Common myeloid progenitor, CD34-positive (primary cell): ENCODE results near the gene CHMP2A.
A peak's percentile ranks its signal among the peaks of the same experiment; 100 is the strongest.

Experiments
- CTCF ChIA-PET: fragments of 350-600 bp; sonication (Branson Sonifier 250); formaldehyde crosslinking; loops from one replicate; lab custom pipeline; 2021; ENCODE audit warnings: antibody characterized with exemption; lab: Charles Lee
- POLR2A ChIA-PET: fragments of 350-600 bp; sonication (Branson Sonifier 250); formaldehyde crosslinking; loops from one replicate; lab custom pipeline; 2021; ENCODE audit warnings: antibody characterized with exemption; lab: Charles Lee
- DNase-seq, 3 donors: peaks; one replicate each; pipeline versions ENCODE4 v3.0.0 to v3.0.0-alpha.2; 2013
- H3K27ac ChIP-seq, 2 experiments: 1 replicate in 1 of 2; 2 replicates in 1 of 2; pipeline ENCODE4 v1.7.0; 2013; ENCODE audit warnings: inconsistent platforms in 2 of 2, low read length in 2 of 2, mild to moderate bottlenecking in 2 of 2, low read depth in 1 of 2, moderate library complexity in 1 of 2; ENCODE audit not compliant: severe bottlenecking in 2 of 2, insufficient read depth in 1 of 2, poor library complexity in 1 of 2
- H3K27me3 ChIP-seq, 5 experiments: replicated peaks in 2 of 5; 1 replicate in 3 of 5; 2 replicates in 2 of 5; pipeline versions ENCODE4 v1.6.1 to v1.7.0; 2013; ENCODE audit warnings: low read length in 4 of 5, mild to moderate bottlenecking in 2 of 5, moderate library complexity in 2 of 5, inconsistent platforms in 1 of 5; ENCODE audit not compliant: insufficient read depth in 5 of 5, control insufficient read depth in 4 of 5
- H3K36me3 ChIP-seq, 4 experiments: 1 replicate in 2 of 4; 2 replicates in 2 of 4; pipeline versions ENCODE4 v1.6.1 to v1.7.0; 2013; ENCODE audit warnings: low read length in 3 of 4, control low read depth in 1 of 4, mild to moderate bottlenecking in 1 of 4; ENCODE audit not compliant: control insufficient read depth in 4 of 4, insufficient read depth in 4 of 4
- H3K4me1 ChIP-seq, 4 experiments: 1 replicate in 3 of 4; 2 replicates in 1 of 4; pipeline versions ENCODE4 v1.6.1 to v1.7.1; 2013; ENCODE audit warnings: low read length in 3 of 4, mild to moderate bottlenecking in 3 of 4, control low read depth in 1 of 4, inconsistent platforms in 1 of 4, moderate library complexity in 1 of 4; ENCODE audit not compliant: control insufficient read depth in 4 of 4, insufficient read depth in 4 of 4; ENCODE audit errors: control extremely low read depth in 1 of 4
- H3K4me3 ChIP-seq, 7 experiments: 1 replicate in 4 of 7; 2 replicates in 3 of 7; pipeline versions ENCODE4 v1.5.1 to v1.7.0; 2013; ENCODE audit warnings: mild to moderate bottlenecking in 7 of 7, low read length in 6 of 7, moderate library complexity in 6 of 7, inconsistent platforms in 2 of 7, low read depth in 2 of 7, control low read depth in 1 of 7; ENCODE audit not compliant: insufficient read depth in 4 of 7, control insufficient read depth in 1 of 7; ENCODE audit errors: extremely low read depth in 1 of 7
- H3K9me3 ChIP-seq, 5 experiments: 1 replicate in 4 of 5; 2 replicates in 1 of 5; pipeline versions ENCODE4 v1.6.1 to v1.7.1; 2013; ENCODE audit warnings: low read length in 4 of 5, mild to moderate bottlenecking in 2 of 5, inconsistent platforms in 1 of 5, low read depth in 1 of 5, moderate library complexity in 1 of 5; ENCODE audit not compliant: control insufficient read depth in 4 of 5, insufficient read depth in 2 of 5; ENCODE audit errors: control extremely low read depth in 1 of 5
- WGBS: methylation state at CpG from one replicate; pipeline ENCODE4 v1.1.5; 2013; ENCODE audit not compliant: insufficient coverage; 5-methylcytosine and 5-hydroxymethylcytosine counted together

The CHMP2A gene

DNA sequence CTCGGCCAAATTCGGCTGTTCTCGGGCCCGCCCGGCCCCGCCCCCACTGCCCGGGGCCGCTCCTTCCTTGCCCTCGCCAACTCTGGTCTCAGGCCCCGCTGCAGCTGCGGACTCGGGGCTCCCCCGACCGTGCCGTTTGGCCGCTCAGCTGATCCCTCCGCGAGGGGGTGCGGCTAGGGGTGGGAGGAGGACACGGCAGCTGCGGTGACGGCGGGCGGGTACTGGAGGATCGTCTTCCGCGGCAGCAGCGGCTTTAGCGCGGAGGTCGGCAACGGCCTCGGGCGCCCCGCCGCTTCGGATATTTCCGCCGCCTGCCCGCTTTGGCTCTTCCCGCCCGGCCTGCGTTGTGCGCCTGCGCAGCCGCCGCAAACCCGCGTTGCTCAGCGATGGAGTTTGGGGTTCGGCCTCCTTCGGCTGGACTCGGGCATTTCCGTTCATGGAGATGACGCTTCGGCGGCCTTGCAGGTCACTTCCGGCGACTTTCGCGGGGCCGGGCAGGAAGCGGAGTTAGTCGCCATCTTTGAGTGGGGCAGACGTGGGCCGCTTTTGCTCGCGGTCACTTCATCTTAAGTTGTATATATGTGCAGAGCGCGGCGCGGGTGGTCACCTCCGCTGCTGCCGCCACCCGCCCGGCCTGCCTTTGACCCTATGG lies 3.8 kb upstream of the CHMP2A start:
- POLR2A ChIA-PET = interaction anchor here (0.8 to 1.6 kb wide), 3 partner anchors 13 to 39 kb away, joined by 3 to 5 read pairs (median 5); partner anchors contain the start of gene ZBTB45
- H3K9me3 ChIP-seq = no peaks in the 10 kb centered on the region
- H3K4me3 ChIP-seq = peak overlapping the region; percentile 57 to 94 (median 84)
- peaks cover 5 to 76% (median 69%) of the 10 kb centered on the region in 4 experiments for H3K4me1 ChIP-seq
- H3K36me3 ChIP-seq = peaks cover 0 to 18% (median 8%) of the 10 kb centered on the region in 4 experiments
- H3K27ac ChIP-seq = peak overlapping the region; percentile 91 to 97
- peaks cover 0 to 12% (median 0%) of the 10 kb centered on the region in 5 experiments for H3K27me3 ChIP-seq
- WGBS = under 1% methylated on average over 70 of the region's 76 CpGs
- peak; percentile 98 to 99 (median 99) for DNase-seq
- CTCF ChIA-PET = interaction anchor here (1.4 to 7.2 kb wide), 2 partner anchors 23 to 39 kb away, joined by 4 to 59 read pairs; partner anchors contain the start of gene ZBTB45

DNA sequence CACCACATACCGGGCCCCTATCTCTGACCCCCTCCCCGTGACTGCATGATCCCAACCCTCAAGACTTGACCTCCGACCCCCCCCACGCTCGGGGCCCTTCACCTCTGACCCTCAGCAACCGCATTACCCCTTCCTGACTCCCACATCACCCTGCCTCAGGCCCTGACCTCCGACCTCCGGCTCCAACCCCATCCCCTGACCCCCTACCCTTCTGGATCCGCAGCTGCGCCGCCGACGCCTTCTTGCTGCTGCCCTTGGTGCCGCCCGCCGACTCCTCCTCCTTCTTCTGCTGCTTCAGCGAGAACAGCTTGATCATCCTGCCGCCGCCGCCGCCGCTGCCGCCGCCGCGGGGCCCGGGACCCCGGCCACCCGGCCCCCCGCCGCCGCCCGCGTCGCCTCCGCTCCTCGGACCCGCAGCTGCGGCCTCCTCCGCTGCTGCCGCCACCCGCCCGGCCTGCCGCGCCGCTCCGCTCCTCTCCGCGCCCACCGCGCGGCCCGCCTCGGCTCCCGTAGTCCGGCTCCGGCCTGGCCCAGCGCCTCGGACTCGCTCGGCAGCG lies 3.2 kb upstream of the CHMP2A start, which contains the start of gene UBE2M:
TSS of gene UBE2M (minus strand) at position 546 of the 557 bp plus-strand sequence. CDS start at position 316, 230 bp downstream.
- DNase-seq = peak; percentile 52 to 84 (median 76)
- ChIA-PET CTCF (interaction anchor here (7.2 kb wide), 1 partner anchor 39 kb away, joined by 59 read pairs; the partner anchor contains the start of gene ZBTB45), POLR2A (interaction anchor here (0.6 to 1.6 kb wide), 4 partner anchors 14 to 178 kb away, joined by 3 to 5 read pairs (median 4); partner anchors contain the start of gene ZBTB45)
- Histone ChIP-seq H3K9me3 (no peaks in the 10 kb centered on the region), H3K27ac (peak within 1 kb of the TSS; percentile 93 to 97), H3K27me3 (peaks cover 0 to 8% (median 0%) of the 10 kb centered on the region in 5 experiments), H3K36me3 (peaks cover 0 to 18% (median 9%) of the 10 kb centered on the region in 4 experiments), H3K4me1 (peaks cover 5 to 73% (median 67%) of the 10 kb centered on the region in 4 experiments), H3K4me3 (peak within 1 kb of the TSS; percentile 57 to 94 (median 84))
- WGBS = under 1% methylated on average over 46 of the region's 62 CpGs

DNA sequence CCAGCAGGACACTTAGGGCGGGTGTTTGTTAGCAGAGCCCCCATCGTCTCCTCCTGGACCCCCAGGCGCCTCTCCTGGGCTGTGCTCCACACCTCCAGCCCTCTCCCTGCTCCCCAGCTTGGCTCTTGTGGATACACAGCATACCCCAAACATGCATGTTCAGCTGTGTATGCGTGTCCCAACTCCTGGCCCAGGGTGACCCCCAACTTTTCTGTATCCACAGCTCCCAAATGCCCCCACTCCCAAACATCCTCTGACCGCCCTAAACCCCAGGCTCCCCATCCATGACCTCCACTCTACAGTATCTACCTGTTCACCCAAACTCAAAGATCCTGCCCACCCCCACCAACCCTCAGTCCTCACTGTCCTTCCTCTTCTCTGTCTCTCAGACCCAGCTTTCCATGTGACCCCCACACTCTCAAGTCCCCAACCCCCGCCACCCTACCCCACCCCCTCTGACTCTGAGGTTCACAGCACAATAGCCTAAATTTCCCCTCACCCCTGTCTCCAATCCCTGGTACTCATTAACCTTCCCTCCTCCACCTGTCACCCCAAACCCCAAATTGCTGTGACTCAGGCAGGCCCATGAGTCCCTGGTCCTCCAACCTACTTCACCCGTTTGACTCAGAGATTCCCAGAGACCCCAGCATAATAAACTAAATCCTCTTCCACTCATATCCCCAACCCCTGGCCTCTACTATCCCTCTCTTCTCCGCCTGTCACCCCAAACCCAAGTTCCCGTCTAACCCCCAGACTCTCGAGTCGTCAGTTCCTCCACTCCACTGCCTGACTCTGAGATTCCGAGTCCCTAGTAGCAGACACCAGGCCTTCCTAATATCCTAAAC lies 2.5 kb upstream of the CHMP2A start:
- peaks cover 5 to 66% (median 61%) of the 10 kb centered on the region in 4 experiments for H3K4me1 ChIP-seq
- ChIA-PET CTCF (interaction anchor here (0.9 to 7.2 kb wide), 2 partner anchors 14 to 38 kb away, joined by 3 to 59 read pairs; partner anchors contain the start of gene ZBTB45), POLR2A (interaction anchor here (0.6 to 1.6 kb wide), 3 partner anchors 18 to 178 kb away, joined by 3 to 5 read pairs (median 5); partner anchors contain the start of gene ZBTB45)
- H3K36me3 ChIP-seq = peaks cover 2 to 23% (median 15%) of the 10 kb centered on the region in 4 experiments
- peaks cover 0 to 5% (median 0%) of the 10 kb centered on the region in 5 experiments for H3K27me3 ChIP-seq
- peak overlapping the region; percentile 93 to 97 for H3K27ac ChIP-seq
- DNase-seq = no peak
- WGBS = 25% methylated on average over 8 of the region's 12 CpGs
- H3K4me3 ChIP-seq = peak overlapping the region; percentile 57 to 94 (median 82)
- H3K9me3 ChIP-seq = no peaks in the 10 kb centered on the region

DNA sequence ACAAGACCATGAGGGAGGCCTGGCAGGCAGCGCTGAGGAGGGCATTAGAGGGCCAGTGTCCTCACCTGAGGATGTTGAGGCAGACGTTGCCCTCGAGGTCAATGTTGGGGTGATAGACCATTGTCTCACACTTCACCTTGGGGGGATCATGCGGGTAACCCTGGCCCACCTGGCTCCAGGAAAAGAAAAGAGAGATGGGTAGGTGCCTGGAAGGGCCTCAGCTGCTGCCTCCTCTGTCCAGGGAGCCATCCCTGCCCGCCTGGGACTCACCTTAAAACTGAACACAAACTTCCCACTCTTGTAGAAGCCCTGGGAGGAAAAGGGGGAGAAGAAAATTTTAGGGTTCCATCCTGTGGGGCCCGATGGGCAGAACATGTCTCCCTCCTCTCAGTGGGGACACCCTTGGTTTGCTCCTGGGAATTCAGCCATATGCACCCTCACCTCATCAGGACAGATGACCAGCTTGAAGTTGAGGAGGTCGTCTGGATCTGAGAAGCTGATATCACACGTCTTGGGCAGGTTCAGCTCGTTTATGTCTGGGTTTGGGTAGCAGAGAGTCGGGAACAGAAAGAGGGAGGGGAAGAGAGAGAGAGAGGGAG lies 1.8 kb upstream of the CHMP2A start:
- 92% methylated on average over 2 of the region's 10 CpGs for WGBS
- POLR2A ChIA-PET = no interaction called here

DNA sequence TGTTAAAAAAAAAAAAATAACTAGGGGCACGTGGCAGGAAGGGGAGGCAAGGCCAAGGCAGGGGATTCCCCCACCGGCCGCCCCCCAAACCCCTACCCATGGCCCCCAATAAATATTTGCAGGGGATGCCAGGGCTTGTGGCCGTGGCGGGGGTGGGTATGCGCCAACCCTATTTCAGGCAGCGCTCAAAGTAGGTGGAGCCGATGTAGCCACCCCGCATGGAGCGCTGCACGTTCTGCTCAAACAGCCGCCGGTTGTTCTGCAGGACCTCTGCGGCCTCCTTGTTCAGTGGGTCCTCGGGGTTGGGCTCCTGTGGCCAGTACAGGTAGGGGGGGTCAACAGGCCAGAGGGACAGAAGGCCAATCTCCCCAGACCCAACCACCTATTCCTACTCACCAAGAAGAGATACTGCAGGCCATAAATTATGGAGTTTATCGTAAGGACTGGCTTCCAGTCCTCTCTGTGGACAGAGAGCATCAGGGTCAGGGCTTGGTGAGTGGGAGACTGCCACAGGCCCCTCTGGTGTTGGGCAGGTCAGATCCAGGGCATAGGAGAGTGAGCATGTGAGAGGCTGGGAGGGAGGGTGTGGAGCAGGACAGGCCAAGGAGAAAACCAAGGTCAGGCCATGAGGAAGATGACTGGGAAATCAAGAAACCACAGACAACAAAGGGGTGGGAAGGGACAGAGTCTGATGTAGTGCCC lies 1.2 kb upstream of the CHMP2A start:
- H3K36me3 ChIP-seq = peaks cover 2 to 36% (median 27%) of the 10 kb centered on the region in 4 experiments
- DNase-seq = no peak
- peaks cover 5 to 56% (median 52%) of the 10 kb centered on the region in 4 experiments for H3K4me1 ChIP-seq
- H3K9me3 ChIP-seq = no peaks in the 10 kb centered on the region
- 91% methylated on average over 8 of the region's 16 CpGs for WGBS
- ChIA-PET POLR2A (interaction anchor here (2.6 kb wide), 1 partner anchor 36 kb away, joined by 24 read pairs; the partner anchor contains the start of gene ZBTB45), CTCF (interaction anchor here (1.1 to 7.2 kb wide), 8 partner anchors 10 to 37 kb away, joined by 3 to 59 read pairs (median 10); partner anchors contain the start of genes TRIM28 and ZBTB45)
- peak overlapping the region; percentile 93 to 97 for H3K27ac ChIP-seq
- peak overlapping the region in 2 of 7 experiments; percentile 85 to 94 for H3K4me3 ChIP-seq
- H3K27me3 ChIP-seq = no peaks in the 10 kb centered on the region

More for the DNA sequence above, 1.8 kb upstream of the CHMP2A start:
- H3K27ac ChIP-seq = peak overlapping the region; percentile 93 to 97
- no peaks in the 10 kb centered on the region for H3K27me3 ChIP-seq
- H3K4me3 ChIP-seq = peak overlapping the region in 6 of 7 experiments; percentile 75 to 94 (median 82)
- no peak for DNase-seq
- H3K36me3 ChIP-seq = peaks cover 2 to 30% (median 22%) of the 10 kb centered on the region in 4 experiments
- CTCF ChIA-PET = interaction anchor here (0.9 to 7.2 kb wide), 2 partner anchors 15 to 37 kb away, joined by 3 to 59 read pairs; partner anchors contain the start of gene ZBTB45
- H3K4me1 ChIP-seq = peaks cover 5 to 58% (median 54%) of the 10 kb centered on the region in 4 experiments
- H3K9me3 ChIP-seq = no peaks in the 10 kb centered on the region
